OCI-M2 (cell line): Measurements from ENCODE around the gene KCNH1.
"Not testable (repeated sequence)": the region's sequence is repeated elsewhere in the genome, so short reads cannot be mapped to it uniquely, and the experiment has no call there.

ENCODE experiments used
- DNase-seq: peaks from one replicate; lab custom pipeline; 2025; ENCODE audit not compliant: unreplicated experiment; lab: John Stamatoyannopoulos, UW

Gene KCNH1

DNA sequence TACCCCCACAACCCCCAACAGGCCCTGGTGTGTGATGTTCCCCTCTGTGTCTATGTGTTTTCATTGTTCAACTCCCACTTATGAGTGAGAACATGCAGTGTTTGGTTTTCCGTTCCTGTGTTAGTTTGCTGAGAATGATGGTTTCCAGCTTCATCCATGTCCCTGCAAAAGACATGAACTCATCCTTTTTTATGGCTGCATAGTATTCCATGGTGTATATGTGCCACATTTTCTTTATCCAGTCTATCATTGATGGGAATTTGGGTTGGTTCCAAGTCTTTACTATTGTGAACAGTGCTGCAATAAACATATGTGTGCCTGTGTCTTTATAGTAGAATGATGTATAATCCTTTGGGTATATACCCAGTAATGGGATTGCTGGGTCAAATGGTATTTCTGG is 122.8 kb downstream of the KCNH1 start:
- DNase-seq, result not testable (repeated sequence)

DNA sequence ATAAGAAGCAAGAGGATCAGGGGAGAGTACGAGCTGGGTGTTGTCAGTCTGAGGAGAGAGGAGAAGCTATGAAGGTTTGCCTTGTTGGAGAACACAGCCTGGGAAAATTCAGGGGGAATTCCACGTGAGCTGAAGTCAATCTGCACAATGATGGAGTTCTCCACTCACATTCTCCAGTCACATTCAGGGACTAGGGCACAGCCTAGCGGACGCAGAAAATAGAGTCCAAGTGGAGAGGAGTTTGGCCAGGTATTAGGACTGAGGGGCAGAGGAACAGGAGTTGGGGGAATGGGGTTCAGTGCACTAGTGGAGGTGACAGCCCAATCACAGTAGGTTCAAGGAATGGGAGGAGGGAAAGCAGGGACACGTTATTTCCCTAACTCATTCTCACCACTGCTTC is 124.0 kb downstream of the KCNH1 start:
- no peak for DNase-seq

DNA sequence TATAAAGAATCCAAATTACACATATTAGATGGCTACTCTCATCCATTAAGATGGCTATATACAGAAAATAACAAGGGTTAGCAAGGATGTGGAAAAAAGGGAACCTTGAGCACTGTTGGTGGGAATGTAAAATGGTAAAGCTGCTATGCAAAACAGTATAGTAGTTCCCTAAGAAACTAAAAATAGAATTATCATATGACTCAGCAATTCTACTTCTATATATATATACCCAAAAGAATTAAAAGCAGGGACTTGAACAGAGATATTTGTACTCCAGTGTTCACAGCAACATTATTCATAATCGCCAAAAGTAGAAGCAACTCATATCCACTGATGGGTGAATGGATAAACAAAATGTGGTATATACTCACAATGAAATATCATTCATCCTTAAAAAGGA is 126.1 kb downstream of the KCNH1 start:
- no peak for DNase-seq

DNA sequence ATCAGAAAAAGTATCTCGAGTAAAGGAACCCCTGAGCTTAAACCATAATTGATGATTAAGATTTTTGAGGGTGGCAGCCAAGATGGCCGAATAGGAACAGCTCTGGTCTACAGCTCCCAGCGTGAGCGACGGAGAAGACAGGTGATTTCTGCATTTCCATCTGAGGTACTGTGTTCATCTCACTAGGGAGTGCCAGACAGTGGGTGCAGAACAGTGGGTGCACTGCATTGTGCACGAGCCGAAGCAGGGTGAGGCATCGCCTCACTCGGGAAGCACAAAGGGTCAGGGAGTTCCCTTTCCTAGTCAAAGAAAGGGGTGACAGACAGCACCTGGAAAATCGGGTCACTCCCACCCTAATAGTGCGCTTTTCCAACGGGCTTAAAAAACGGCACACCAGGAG is 138.0 kb downstream of the KCNH1 start:
- not testable (repeated sequence) for DNase-seq

DNA sequence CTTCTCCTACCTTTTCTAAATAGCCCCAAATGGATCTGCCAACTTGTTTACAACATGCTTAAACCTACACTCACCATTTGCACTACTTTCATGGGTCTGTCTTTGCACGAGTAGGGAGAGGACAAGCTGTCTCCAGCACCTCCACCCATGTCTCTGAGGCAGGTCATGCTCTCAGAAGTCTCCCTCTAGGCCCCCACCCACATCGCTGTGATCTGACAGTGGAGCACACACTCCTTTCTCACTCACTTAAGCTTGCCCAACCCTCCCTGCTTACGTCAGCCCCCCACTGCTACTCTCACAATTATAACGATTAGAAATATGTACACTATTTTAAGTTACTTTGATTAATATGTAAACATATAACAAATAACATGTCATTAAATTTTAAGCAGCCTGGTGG is 141.1 kb downstream of the KCNH1 start:
- no peak for DNase-seq

DNA sequence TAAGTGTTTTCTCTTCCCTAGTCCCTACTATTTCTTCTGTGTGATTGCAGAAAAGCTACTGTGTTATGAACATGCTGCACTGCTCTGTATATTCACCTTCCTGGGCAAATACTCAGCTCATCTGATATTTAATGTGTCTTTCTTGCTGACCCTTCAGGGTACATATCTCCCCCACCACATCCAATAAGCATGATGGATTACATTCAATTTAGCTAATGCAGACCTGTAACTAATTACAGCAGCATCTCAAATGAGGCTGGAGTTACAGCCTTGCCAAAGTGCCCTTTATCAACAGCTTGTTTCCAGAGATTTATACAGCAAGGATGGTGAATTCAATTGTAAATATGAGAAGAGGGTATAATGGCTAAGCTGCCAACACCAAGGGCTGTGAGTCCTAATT is 144.0 kb downstream of the KCNH1 start:
- no peak for DNase-seq

DNA sequence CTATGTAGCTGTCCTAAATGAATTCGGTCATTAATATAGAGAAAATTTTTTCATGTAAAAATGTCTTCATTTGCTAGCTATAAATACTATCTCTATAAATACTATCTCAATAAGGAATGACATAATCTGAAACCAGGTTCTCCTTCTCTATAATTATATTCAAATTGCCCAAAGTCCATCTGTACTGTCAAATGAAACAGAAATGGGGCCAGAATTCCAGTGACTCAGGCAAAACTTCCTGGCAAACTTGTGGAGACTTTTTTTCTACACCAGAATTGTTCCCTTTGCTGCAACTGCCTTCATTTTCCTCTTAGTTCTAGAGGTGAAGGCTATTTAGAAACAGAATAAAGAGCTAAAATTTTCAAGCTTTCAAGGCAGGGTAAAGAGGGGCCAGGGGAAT is 152.5 kb downstream of the KCNH1 start:
- DNase-seq, result no peak

DNA sequence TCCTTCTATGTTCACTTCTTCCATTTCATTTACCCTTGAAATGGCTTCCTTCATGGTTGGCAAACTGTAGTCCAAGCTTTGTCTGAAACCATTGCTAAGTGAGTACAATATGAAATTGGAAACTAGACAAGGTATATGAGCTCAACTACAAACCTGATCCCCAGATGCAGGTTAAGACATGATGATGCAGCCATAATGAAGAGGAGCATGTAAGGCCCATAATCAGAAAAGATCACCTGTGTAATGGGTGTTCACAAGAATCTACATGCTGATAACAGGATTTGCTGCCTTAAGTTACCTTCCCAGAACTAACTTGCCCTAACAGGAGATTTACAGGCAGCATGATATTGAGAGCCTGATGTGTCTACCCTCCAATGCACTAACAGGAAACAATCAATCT is 153.9 kb downstream of the KCNH1 start:
- DNase-seq, result no peak

DNA sequence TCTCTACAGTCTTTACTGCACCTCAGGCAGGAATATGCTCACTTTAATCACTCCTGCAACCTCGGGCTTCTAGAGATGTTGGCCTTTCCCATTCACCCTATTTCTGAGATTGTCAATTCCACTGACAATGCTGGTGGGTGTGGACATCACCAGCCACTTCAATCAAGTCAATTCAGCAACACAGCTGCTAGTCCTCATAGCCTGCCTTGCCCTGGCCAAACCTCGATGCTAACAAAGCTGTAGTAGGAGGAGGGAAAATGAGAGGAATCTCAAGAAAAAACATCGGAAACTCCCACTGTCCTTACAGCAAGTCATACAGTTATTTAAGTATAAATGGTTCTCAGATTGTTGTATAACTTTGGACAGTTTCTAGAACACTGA is 155.0 kb downstream of the KCNH1 start:
- no peak for DNase-seq

DNA sequence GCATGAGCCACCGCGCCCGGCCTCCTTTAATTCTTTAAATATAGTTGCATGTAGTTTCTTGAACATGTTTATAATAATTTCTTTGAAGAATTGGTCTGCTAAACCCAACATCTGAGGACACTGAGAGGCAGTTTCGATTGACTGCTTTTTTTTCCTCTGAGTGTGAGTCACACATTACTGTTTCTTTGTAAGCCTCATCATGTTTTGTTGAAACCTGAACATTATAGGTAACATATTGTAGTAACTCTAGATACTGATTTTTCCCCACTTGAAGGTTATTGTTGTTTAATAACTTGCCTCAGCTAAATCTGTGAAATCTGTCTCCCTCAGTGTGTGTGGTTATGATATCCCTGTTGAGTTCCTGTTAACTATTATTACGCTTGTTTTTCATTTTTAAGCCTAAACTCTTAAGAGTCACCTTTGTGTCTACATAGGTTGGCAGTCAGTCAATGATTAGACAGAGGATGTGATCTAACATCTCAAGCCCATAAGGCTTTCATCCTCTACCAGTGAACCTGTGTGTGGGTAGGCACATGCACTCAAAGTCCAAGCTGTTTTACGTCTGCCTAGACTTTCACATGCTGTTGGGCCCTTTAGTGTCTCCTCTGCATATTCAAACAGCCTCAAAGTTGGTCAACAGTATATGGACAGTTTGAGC is 155.5 kb downstream of the KCNH1 start:
- DNase-seq, result no peak

DNA sequence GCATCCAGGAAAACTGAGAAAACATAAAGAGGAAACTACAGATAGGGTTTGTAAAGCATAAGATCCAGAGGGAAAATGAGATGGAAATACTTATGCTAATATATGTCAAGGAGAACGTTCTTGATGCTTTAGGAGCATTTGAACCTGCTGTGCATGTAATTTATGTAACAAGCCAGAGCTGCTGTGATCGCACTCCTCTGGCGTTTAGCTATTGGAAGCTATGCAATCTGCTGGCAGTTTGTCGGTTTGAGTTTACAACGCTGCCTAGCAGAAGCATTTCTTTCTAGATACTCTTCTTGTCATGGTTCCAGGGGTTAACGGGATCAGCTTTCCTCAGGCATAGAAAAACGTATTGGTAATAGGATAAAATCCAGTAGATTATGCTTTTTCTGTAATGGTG is 182.7 kb downstream of the KCNH1 start:
- DNase-seq, result no peak

DNA sequence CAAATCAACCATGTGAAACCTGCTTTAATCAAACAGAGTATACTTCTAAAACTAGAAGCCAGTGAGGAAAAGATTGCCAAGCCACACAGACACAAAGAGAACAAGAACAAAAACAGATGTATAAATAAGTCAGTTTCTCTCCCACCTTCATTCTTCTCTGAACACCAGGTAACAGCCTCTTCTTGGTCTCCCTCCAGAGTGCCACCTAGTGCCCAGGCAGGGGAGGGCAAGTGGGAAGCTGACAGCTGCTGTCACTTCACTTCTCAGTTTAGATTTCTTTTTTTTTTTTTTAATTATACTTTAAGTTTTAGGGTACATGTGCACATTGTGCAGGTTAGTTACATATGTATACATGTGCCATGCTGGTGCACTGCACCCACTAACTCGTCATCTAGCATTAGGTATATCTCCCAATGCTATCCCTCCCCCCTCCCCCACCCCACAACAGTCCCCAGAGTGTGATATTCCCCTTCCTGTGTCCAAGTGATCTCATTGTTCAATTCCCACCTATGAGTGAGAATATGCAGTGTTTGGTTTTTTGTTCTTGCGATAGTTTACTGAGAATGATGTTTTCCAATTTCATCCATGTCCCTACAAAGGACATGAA is 183.9 kb downstream of the KCNH1 start:
- not testable (repeated sequence) for DNase-seq

DNA sequence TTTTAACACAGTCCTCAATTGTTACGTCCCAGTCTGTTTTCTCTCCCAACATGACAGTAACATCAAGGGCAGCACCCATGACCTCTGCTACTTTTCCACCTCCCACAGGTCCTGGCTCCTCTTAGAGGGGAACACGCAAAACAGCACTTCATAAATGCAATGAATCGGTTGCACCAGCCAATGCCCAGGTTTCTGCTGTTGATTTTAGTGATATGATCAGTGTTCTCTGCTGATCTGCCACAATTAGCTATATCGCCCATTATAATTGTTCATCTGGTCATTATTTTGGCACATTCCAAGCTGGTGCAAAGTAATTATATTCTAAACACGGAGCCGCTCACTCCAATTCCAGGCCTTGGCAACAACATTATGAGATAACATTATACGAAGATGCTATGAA is 184.5 kb downstream of the KCNH1 start:
- no peak for DNase-seq

DNA sequence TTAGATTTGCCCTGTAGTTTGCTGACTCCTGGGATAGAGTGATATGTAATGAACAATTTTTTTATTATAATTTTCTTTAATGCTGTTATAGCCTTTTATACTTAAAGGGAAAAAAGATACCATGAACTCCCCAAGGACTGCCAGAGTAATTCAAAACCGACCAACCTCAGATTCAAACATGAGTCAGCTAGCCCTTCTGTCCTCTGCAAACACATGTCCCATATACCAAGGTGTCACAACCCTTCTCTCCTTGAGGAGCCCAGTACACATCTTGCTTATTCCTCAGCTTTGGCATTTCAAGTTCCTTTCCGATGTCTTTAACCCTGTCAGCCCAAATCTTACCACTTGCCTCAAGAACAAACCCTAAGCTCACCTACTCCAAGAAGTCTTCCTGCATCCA is 184.9 kb downstream of the KCNH1 start:
- DNase-seq, result no peak

DNA sequence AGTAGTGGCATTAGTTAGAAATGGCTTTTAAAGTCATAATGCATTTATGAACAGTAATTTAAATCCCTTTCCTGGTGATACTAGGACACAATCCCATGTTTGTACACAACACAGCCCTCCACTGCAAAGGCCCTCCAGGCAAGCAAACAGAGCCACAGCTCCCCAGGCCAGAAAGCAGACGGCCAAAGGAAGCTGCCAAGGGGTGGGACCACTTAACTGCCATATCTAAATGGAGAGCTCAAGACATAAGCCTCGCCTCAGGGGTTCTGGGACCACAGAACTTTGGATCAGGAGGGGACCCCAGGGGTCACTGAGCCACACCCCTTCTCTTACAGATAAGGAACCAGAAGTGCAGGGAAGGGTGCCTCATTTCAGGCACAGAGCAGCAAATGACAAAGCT is 189.7 kb downstream of the KCNH1 start:
- DNase-seq, result no peak

DNA sequence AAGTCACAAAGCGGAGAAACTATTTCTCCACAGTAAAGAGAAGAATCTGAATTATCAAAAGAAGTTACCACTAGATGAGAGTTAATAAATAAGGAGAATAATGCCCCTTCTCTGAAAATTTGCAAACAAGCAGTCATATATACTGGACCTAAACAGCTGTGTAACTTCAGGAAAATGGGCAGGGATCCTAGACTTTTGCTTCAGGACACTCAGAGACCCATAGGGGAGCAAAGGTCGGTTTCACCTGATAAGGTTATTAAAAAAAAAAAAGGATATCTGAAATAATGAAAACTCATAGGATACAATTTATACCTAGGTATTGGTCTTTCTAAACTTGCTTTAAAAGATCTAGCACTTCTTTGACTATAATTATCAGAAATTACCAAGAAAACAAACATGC is 191.4 kb downstream of the KCNH1 start:
- DNase-seq, result no peak

DNA sequence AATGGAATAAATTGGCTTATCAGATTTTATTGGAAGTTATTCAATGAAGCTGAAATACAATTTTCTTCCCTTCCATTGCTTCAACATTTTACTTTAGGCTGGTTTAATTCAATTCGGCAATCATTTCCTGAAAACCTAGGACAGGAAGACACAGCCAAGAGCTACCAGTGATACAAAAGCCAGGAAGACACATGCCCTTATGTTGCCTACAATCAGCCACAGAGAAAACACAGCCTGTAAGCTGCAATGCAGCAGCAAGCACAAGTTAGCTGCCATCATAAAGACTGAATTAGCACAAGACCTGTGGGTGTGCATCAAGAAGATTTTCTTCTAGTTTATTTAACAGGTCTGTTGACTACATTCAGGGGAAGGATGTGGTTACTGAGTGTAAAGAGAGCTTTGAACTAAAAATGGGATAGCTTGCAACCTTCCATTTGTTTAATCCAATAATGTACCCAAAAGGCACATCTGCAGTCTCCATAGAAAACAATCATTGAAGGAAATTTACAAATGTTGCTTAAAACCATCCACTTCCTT is 193.8 kb downstream of the KCNH1 start:
- no peak for DNase-seq

DNA sequence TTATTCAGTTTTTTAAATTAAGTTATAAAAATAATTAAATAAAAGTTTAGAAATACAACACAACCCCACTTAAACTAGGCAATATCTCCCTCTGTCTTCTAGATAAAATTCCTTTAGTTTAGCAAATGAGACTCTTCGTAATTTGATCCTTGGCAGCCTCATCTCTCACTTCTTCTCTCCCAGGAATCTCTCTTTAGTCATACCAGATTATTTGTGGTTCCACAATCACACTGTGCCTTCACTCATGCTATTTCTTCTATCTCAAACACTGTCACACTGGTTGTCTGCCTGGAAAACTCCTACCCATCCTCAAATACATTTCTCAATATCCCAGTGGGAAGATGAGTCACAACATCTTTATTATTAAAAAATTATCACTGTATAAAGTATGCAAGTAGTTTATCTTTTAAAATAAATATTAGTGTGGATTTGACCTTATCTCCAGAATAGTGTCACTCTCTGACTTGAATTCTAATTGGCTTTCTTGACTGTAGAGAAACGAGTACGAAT is 195.5 kb downstream of the KCNH1 start:
- DNase-seq, result no peak

DNA sequence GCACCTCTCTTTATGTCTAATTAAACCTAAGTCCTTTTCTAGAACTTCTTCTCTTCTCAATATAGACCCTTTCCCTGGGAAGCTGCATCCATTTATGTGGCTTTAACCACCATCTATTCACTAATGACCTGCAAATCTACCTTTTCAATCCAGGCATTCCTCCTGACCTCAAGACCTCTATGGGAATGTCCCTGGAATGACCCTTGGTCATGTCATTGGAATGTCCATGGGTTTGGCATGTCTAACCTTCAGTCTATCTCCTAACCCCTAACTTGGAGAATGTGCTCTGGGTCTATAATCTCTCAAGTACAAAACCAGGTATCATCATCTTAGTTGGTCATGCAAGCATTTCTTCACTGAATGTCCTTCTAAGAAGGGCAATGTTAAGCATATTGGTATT is 196.1 kb downstream of the KCNH1 start:
- DNase-seq, result no peak

DNA sequence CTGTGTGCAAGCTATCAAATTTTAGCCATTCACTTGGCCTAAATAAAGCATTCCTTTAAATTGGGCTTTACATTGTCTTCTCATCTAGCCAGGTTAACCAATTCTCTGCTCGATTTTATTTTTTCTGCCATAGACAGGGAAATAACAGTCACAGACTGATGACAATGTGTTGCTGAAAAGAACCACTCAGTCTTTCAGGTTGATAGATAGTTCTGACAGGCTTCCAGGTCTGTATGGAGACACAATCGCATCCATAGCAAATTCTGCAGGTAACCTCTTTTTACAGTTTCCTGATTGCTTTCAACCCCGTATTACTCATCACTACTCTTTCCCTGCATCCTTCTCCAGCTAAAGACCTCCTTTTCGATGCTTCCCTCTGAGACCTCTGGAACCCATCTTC is 198.0 kb downstream of the KCNH1 start:
- no peak for DNase-seq

DNA sequence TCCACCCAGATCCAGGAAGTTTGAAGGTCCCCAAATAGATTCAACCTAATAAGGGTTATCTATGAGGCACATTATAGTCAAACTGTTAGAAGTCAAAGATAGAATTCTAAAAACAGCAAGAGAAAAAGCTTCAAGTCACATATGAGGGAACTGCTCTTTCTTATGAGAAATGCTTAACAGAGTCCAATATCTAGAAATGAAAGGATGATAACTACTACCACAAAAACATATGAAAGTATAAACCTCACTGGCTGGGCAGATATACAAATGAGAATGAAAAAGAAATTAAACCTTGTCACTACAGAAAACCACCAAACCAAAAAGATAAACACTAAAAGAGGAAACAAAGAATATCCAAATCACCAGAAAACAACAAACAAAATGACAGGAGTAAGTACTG is 201.8 kb downstream of the KCNH1 start:
- no peak for DNase-seq

DNA sequence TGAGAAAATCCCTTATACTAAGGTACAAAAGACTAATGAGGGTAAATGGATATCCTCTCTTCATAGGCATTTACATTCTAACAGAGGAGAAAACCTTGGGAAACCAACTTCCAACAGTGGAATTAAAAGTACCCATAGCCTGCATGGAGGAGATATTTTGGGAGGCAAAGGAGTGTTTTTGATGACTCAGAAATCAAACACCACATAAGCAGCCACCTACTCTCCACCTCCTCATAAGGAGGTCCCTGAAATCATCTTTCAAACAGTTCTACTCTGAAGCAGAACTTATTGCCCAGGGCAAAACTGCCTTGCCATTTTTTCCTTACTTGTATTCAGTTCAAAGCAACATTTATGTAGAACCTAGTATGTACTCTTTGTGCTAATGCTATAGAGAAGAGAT is 211.3 kb downstream of the KCNH1 start:
- no peak for DNase-seq
